HepG2 (cell line): ENCODE results near the gene ECEL1. TPM values are rescaled to one million over a fixed set of nuclear protein-coding genes. Genes with fewer than 3 reads are reported as not detected.

Experiments used
- ATAC-seq: fragments of 200-7000 bp; cut with Tn5 transposase; 3 replicates; pipeline ENCODE4 v1.9.1; 2020; ENCODE audit warnings: mild to moderate bottlenecking, moderate library complexity
- BruUV-seq: library from RNA; stranded (reverse); fragments of 400-500 nt; replicated peaks from 2 replicates; lab custom pipeline; 2021; lab: Mats Ljungman, UMichigan
- CTCF ChIA-PET: fragments of 300-600 bp; formaldehyde crosslinking; extraction: SDS; loops from one replicate; lab custom pipeline; 2021; ENCODE audit warnings: low total read pairs, inconsistent platforms, low intra/inter-chr PET ratio; lab: Yijun Ruan, JAX
- POLR2A ChIA-PET: fragments of 350-600 bp; sonication (Branson Sonifier 250); formaldehyde crosslinking; loops from one replicate; lab custom pipeline; 2020; ENCODE audit warnings: antibody characterized with exemption, inconsistent platforms; lab: Yijun Ruan, JAX
- DNase-seq: peaks from one replicate; pipeline ENCODE4 v3.0.0-alpha.2; 2015; ENCODE audit warnings: low spot score
- FAIRE-seq: peaks from 3 replicates; lab custom pipeline; 2011; peaks lifted over from hg19 to GRCh38; lab: Jason Lieb, UNC
- H2AFZ ChIP-seq: one replicate; pipeline ENCODE4 v1.6.1; 2011; ENCODE audit warnings: low read length, inconsistent platforms
- H3K27ac ChIP-seq: fragments of 300-600 bp; 3 replicates; pipeline ENCODE4 v1.8.0; 2011; ENCODE audit warnings: mixed run types, mild to moderate bottlenecking, mixed read lengths, low read length, inconsistent platforms; ENCODE audit not compliant: insufficient read depth; ENCODE audit errors: extremely low read length
- H3K27me3 ChIP-seq, 2 experiments: fragments of 200-600 bp in 1 of 2; 2 replicates in 1 of 2; 3 replicates in 1 of 2; pipeline versions ENCODE4 v1.6.0 to v1.8.0; 2011; ENCODE audit warnings: low read length in 2 of 2, mild to moderate bottlenecking in 2 of 2, moderate library complexity in 2 of 2, inconsistent platforms in 1 of 2; ENCODE audit not compliant: insufficient read depth in 2 of 2, control insufficient read depth in 1 of 2
- H3K36me3 ChIP-seq, 2 experiments: fragments of 200-600 bp in 1 of 2; replicated peaks in 1 of 2; 2 replicates in 1 of 2; 3 replicates in 1 of 2; pipeline versions ENCODE4 v1.5.1 to v1.8.0; 2011; ENCODE audit warnings: low read length in 2 of 2, inconsistent platforms in 1 of 2; ENCODE audit not compliant: insufficient read depth in 2 of 2, control insufficient read depth in 1 of 2
- H3K4me1 ChIP-seq: 2 replicates; pipeline ENCODE4 v1.5.1; 2012; ENCODE audit warnings: low read length, inconsistent platforms; ENCODE audit not compliant: insufficient read depth
- H3K4me2 ChIP-seq: 2 replicates; pipeline ENCODE4 v1.6.0; 2011; ENCODE audit warnings: low read depth, low read length, inconsistent platforms
- H3K4me3 ChIP-seq, 3 experiments: fragments of 200-600 bp in 1 of 3; sonication (generic), shearing (Covaris generic) in 1 of 3; replicated peaks in 1 of 3; 2 replicates each; pipeline ENCODE4 v1.5.1; 2011 to 2016; ENCODE audit warnings: low read length in 3 of 3, inconsistent platforms in 2 of 3, low read depth in 2 of 3, mild to moderate bottlenecking in 2 of 3, control low read depth in 1 of 3, mixed read lengths in 1 of 3; ENCODE audit not compliant: insufficient read depth in 1 of 3
- H3K79me2 ChIP-seq: one replicate; pipeline ENCODE4 v1.6.1; 2011; ENCODE audit warnings: low read length, inconsistent platforms; ENCODE audit not compliant: insufficient read depth
- H3K9ac ChIP-seq: 2 replicates; pipeline ENCODE4 v1.6.0; 2011; ENCODE audit warnings: mild to moderate bottlenecking, low read depth, low read length, inconsistent platforms; ENCODE audit not compliant: insufficient read depth
- H3K9me3 ChIP-seq: 2 replicates; pipeline ENCODE4 v1.5.1; 2012; ENCODE audit warnings: mild to moderate bottlenecking, low read length
- H4K20me1 ChIP-seq: 2 replicates; pipeline ENCODE4 v1.6.0; 2011; ENCODE audit warnings: inconsistent platforms, mild to moderate bottlenecking, low read length, moderate library complexity; ENCODE audit not compliant: insufficient read depth
- HNRNPUL1 ChIP-seq: fragments of 200-400 bp; formaldehyde crosslinking; IDR thresholded peaks from 2 replicates; pipeline ENCODE4 v1.6.1; 2017; ENCODE audit warnings: low read depth, mild to moderate bottlenecking, low read length, moderate library complexity
- MEIS2 ChIP-seq: sonication (generic); formaldehyde crosslinking; IDR thresholded peaks from 2 replicates; pipeline ENCODE4 v1.9.0; 2021; ENCODE audit warnings: mild to moderate bottlenecking, missing genetic modification reagents
- NFE2 ChIP-seq: sonication (generic); formaldehyde crosslinking; IDR thresholded peaks from 2 replicates; pipeline ENCODE4 v1.4.0; 2020; ENCODE audit warnings: missing genetic modification reagents
- NR3C1 ChIP-seq: sonication (generic); formaldehyde crosslinking; IDR thresholded peaks from 2 replicates; pipeline ENCODE4 v1.4.0; 2020; ENCODE audit warnings: missing genetic modification reagents
- RXRA ChIP-seq: sonication (generic); formaldehyde crosslinking; IDR thresholded peaks from 2 replicates; pipeline ENCODE4 v1.5.1; 2020; ENCODE audit warnings: missing genetic modification reagents
- SPEN ChIP-seq: sonication (generic); formaldehyde crosslinking; IDR thresholded peaks from 2 replicates; pipeline ENCODE4 v1.5.1; 2020; ENCODE audit warnings: low read depth, mild to moderate bottlenecking, missing genetic modification reagents
- WIZ ChIP-seq: sonication (generic); formaldehyde crosslinking; IDR thresholded peaks from 2 replicates; pipeline ENCODE4 v1.5.1; 2020; ENCODE audit warnings: mild to moderate bottlenecking, missing genetic modification reagents
- ZNF256 ChIP-seq: sonication (generic); formaldehyde crosslinking; conservative IDR thresholded peaks from 2 replicates; pipeline ENCODE4 v1.4.0; 2020; ENCODE audit warnings: missing genetic modification reagents
- ZNF609 ChIP-seq: sonication (generic); formaldehyde crosslinking; IDR thresholded peaks from 2 replicates; pipeline ENCODE4 v1.4.0; 2020; ENCODE audit warnings: mild to moderate bottlenecking, missing genetic modification reagents, borderline replicate concordance
- WGBS: methylation state at CpG from one replicate; pipeline ENCODE4 v1.1.6; 2017; ENCODE audit warnings: low lambda C conversion rate; 5-methylcytosine and 5-hydroxymethylcytosine counted together
- in situ Hi-C: cut with HindIII; loops from 2 replicates; pipeline ENCODE4 v1.10.0; 2017; ENCODE audit warnings: low pct_unique_long_range_greater_than_20kb; ENCODE audit not compliant: extremely low pct_ligation_motif_present
- intact Hi-C: fragments of 100-400 bp; cut with micrococcal nuclease; formaldehyde crosslinking; loops from one replicate; pipeline ENCODE4 v1.10.0; 2022; ENCODE audit not compliant: unreplicated experiment
- polyA plus RNA-seq, 8 experiments: library from polyadenylated mRNA; depleted of rRNA in 3 of 8; stranded (reverse) in 7 of 8; unstranded in 1 of 8; fragments of >200 nt; fragmentation: Illumina TruSeq in 4 of 8; extraction: Trizol in 4 of 8; gene quantifications; 2 replicates each; pipeline versions ENCODE4 v1.2.1 to v1.2.3, GENCODE V29; 2011 to 2016; ENCODE audit warnings: low read depth in 4 of 8, missing spikeins in 1 of 8, mixed read lengths in 1 of 8; ENCODE audit not compliant: insufficient read depth in 1 of 8
- total RNA-seq, 5 experiments: library from RNA; depleted of rRNA; stranded (reverse); fragments of >200 nt; fragmentation: Illumina TruSeq; extraction: Trizol; gene quantifications; 2 replicates each; pipeline ENCODE4 v1.2.3, GENCODE V29; 2016; ENCODE audit warnings: low read depth in 1 of 5
- TF ChIP-seq, protein P1 (sequence below): sonication (generic); formaldehyde crosslinking; IDR thresholded peaks from 2 replicates; pipeline ENCODE4 v1.8.1; 2022; ENCODE audit warnings: low read depth, mild to moderate bottlenecking, missing genetic modification reagents

ECEL1 gene
- total and polyA plus RNA-seq, 2 of the 13 experiments (the other 11 are each of a cell fraction or from before 2014, with no cell fraction given), result not detected

DNA sequence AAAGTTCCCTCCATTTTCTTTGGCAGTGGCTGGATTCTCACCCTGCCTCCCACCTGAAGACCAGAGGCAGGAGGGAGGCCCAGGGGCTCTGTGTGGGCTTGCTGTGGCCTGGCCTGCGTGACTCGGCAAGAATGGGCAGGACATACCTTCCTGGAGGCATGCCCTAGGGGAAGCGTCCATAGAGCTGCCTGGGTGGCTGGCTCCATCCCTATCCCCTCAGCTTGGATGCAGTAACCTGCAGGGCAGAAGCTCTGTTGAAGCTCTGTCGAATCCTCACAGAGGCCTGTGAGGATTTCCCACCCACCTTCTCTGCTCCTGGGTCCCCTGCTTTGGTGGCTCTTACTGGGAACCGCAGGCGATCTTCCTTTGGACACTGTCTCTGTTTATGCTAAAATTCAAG is 31.2 kb upstream of the ECEL1 start:
- H2AFZ ChIP-seq, result no peak overlapping the region
- H3K27me3 ChIP-seq, result peaks cover 27 to 90% of the 10 kb centered on the region in 2 experiments
- POLR2A ChIA-PET, result no interaction called here
- H3K4me1 ChIP-seq, result peaks cover 9% of the 10 kb centered on the region
- no peak overlapping the region for H3K4me2 ChIP-seq
- no peaks in the 10 kb centered on the region for H3K9me3 ChIP-seq
- WGBS, result 34% methylated on average over 5 of the region's 6 CpGs
- H3K79me2 ChIP-seq, result no peaks in the 10 kb centered on the region
- DNase-seq (no peak), ATAC-seq (no peak), FAIRE-seq (no peak)
- H3K36me3 ChIP-seq, result no peaks in the 10 kb centered on the region
- H3K4me3 ChIP-seq, result no peak overlapping the region
- no peaks in the 10 kb centered on the region; the same call in 1 of the 2 replicates for H4K20me1 ChIP-seq
- no TSS peak for BruUV-seq
- CTCF ChIA-PET, result no interaction called here
- in situ Hi-C loops, result loop anchor here (5.0 kb wide), 1 partner anchor 62 kb away; the partner anchor contains the start of gene ALPI
- no peak for TF ChIP-seq MEIS2 (CRISPR knock-in tag)
- 0 out of 2 replicates have a peak, but pooled peaks have one; percentile 35 for TF ChIP-seq NFE2
- H3K27ac ChIP-seq, result no peak overlapping the region
- no peak overlapping the region for H3K9ac ChIP-seq
- intact Hi-C loops, result no loop called here

- H3K9me3 ChIP-seq, result no peaks in the 10 kb centered on the region
- intact Hi-C loops (no loop called here), in situ Hi-C loops (loop anchor here (5.0 kb wide), 1 partner anchor 59 kb away; the partner anchor contains the start of gene ALPI)
- no peak overlapping the region for H3K9ac ChIP-seq
- H2AFZ ChIP-seq, result no peak overlapping the region
- no peak overlapping the region for H3K4me2 ChIP-seq
- BruUV-seq, result no TSS peak
- WGBS, result 14% methylated on average over 3 of the region's 3 CpGs
- H3K36me3 ChIP-seq, result no peaks in the 10 kb centered on the region
- ATAC-seq, result no peak
- ChIA-PET POLR2A (no interaction called here), CTCF (no interaction called here)
- no peaks in the 10 kb centered on the region; the same call in 1 of the 2 replicates for H4K20me1 ChIP-seq
- no peak for FAIRE-seq
- H3K79me2 ChIP-seq, result no peaks in the 10 kb centered on the region
- H3K4me1 ChIP-seq, result no peaks in the 10 kb centered on the region
- peaks cover 26 to 77% of the 10 kb centered on the region in 2 experiments for H3K27me3 ChIP-seq
- no peak overlapping the region for H3K4me3 ChIP-seq
- no peak for DNase-seq
- H3K27ac ChIP-seq, result no peak overlapping the region
- TF ChIP-seq ZNF256, result no peak
- no peak for TF ChIP-seq RXRA (CRISPR knock-in tag)
- TF ChIP-seq WIZ, result no peak
- no peak for TF ChIP-seq SPEN (CRISPR knock-in tag)
- TF ChIP-seq NR3C1 (CRISPR knock-in tag), result no peak
- TF ChIP-seq ZNF609, result no peak
- TF ChIP-seq HNRNPUL1, result no peak
- TF ChIP-seq, protein P1, sequence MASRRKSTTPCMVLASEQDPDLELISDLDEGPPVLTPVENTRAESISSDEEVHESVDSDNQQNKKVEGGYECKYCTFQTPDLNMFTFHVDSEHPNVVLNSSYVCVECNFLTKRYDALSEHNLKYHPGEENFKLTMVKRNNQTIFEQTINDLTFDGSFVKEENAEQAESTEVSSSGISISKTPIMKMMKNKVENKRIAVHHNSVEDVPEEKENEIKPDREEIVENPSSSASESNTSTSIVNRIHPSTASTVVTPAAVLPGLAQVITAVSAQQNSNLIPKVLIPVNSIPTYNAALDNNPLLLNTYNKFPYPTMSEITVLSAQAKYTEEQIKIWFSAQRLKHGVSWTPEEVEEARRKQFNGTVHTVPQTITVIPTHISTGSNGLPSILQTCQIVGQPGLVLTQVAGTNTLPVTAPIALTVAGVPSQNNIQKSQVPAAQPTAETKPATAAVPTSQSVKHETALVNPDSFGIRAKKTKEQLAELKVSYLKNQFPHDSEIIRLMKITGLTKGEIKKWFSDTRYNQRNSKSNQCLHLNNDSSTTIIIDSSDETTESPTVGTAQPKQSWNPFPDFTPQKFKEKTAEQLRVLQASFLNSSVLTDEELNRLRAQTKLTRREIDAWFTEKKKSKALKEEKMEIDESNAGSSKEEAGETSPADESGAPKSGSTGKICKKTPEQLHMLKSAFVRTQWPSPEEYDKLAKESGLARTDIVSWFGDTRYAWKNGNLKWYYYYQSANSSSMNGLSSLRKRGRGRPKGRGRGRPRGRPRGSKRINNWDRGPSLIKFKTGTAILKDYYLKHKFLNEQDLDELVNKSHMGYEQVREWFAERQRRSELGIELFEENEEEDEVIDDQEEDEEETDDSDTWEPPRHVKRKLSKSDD (CRISPR knock-in tag), result no peak
These were observed 28.9 kb upstream of the ECEL1 start for GRCh38 chr2:232516551-232516950.
